Neural cell (in vitro differentiated cells): ENCODE results near the gene CCNL2.
"Not testable (repeated sequence)": the region's sequence is repeated elsewhere in the genome, so short reads cannot be mapped to it uniquely, and the experiment has no call there.

Experiments used
- CTCF ChIP-seq: fragments of 450-650 bp; IDR thresholded peaks from 2 replicates; pipeline ENCODE4 v1.5.1; 2014; ENCODE audit warnings: antibody characterized with exemption, mild to moderate bottlenecking, moderate library complexity; ENCODE audit not compliant: poor library complexity, severe bottlenecking
- EP300 ChIP-seq: fragments of 450-650 bp; conservative IDR thresholded peaks from 2 replicates; pipeline ENCODE4 v1.6.1; 2014; ENCODE audit warnings: antibody characterized with exemption, mild to moderate bottlenecking, moderate library complexity; ENCODE audit not compliant: poor library complexity, severe bottlenecking
- TF ChIP-seq, protein P1 (sequence below): IDR thresholded peaks from 2 replicates; pipeline ENCODE4 v1.6.1; 2012; ENCODE audit warnings: borderline replicate concordance

DNA sequence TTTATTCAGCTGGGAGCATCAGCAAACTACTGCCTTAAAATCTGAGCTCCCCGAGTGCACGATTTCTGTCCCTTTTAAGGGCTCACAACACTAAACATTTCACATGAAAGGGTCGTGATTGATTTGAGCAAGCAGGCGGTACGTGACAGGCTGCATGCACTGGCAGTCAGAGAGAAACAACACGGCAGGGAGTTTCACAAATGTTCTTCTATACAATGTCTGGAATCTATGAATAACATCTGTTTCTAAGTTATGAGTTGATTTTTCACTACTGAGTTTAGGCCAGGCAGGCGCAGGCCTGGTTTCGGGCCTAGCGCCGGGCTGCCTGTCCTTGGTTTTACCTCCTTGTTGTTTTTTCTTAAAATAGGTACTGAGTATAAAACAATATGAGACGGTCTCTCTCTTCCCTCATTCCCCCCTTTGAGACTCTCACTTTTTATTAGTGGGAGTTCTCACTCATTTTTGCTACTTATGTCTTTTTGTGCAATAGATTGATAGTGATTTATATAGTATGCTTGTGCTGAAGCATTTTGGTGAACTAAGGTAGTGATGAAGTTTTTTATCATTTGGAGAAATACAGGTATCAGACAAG is 13.3 kb upstream of the CCNL2 start:
- TF ChIP-seq CTCF, EP300: not testable (repeated sequence)
- TF ChIP-seq, protein P1, sequence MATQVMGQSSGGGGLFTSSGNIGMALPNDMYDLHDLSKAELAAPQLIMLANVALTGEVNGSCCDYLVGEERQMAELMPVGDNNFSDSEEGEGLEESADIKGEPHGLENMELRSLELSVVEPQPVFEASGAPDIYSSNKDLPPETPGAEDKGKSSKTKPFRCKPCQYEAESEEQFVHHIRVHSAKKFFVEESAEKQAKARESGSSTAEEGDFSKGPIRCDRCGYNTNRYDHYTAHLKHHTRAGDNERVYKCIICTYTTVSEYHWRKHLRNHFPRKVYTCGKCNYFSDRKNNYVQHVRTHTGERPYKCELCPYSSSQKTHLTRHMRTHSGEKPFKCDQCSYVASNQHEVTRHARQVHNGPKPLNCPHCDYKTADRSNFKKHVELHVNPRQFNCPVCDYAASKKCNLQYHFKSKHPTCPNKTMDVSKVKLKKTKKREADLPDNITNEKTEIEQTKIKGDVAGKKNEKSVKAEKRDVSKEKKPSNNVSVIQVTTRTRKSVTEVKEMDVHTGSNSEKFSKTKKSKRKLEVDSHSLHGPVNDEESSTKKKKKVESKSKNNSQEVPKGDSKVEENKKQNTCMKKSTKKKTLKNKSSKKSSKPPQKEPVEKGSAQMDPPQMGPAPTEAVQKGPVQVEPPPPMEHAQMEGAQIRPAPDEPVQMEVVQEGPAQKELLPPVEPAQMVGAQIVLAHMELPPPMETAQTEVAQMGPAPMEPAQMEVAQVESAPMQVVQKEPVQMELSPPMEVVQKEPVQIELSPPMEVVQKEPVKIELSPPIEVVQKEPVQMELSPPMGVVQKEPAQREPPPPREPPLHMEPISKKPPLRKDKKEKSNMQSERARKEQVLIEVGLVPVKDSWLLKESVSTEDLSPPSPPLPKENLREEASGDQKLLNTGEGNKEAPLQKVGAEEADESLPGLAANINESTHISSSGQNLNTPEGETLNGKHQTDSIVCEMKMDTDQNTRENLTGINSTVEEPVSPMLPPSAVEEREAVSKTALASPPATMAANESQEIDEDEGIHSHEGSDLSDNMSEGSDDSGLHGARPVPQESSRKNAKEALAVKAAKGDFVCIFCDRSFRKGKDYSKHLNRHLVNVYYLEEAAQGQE = not testable (repeated sequence)
